Endometrial microvascular endothelial cells (primary cell): ENCODE data around the gene MOV10L1. TPM values are rescaled to one million over a fixed set of nuclear protein-coding genes. Genes with fewer than 3 reads are reported as not detected.

Experiments used
- in situ Hi-C: cut with HindIII; loops from 2 replicates; pipeline ENCODE4 v1.10.0; 2017; ENCODE audit warnings: low sequenced_read_pairs, low pct_unique_long_range_greater_than_20kb; ENCODE audit errors: inconsistent ontology term
- total RNA-seq: library from RNA; depleted of rRNA; stranded (reverse); fragments of >200 nt; gene quantifications from one replicate; pipeline ENCODE4 v1.2.3, GENCODE V29; 2015; ENCODE audit errors: inconsistent ontology term

The MOV10L1 gene
- total RNA-seq, 1 donor from 2014 or later, result 6.1 TPM

DNA sequence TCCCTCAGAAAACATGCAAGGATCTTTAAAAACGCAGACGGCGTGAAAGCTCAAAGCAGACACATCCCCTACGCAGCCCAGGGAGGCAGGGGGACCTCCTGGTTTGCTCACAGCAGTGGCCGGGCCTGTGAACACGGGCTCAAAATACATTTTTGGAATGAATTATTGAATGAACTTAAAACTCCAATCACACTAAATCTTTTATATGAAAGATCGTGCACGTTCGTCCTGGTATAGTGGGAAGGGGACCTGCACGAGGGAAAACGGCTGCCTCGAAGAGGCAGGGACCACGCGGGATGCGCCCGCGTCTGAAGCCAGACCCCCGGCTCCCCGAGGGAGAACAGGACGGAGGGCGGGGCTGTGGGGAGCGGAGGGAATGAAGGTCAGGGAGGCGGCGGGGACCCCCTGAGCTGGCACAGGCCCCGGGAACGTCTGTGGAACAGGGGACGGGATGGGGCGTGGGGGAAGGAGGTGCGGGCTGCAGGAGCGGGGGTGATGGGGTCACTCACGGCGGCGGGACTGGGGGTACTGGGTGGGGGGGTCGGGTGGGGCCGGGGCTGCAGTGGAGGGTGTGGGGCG is 79.5 kb downstream of the MOV10L1 start:
- in situ Hi-C loops, result no loop called here

GRCh38 chr22:50169774-50170341 is 80.1 kb downstream of the MOV10L1 start:
- in situ Hi-C loops, result no loop called here

GRCh38 chr22:50170453-50171318 is 80.9 kb downstream of the MOV10L1 start, which contains the start of gene PANX2:
Gene PANX2 (plus strand): TSS chr22:50170731. CDS start chr22:50170731, 0 bp downstream.
- in situ Hi-C loops, result no loop called here

- in situ Hi-C loops, result no loop called here
These were observed 81.6 kb downstream of the MOV10L1 start for GRCh38 chr22:50171319-50171964.

- in situ Hi-C loops, result no loop called here
These were observed 82.2 kb downstream of the MOV10L1 start for GRCh38 chr22:50171965-50172421.

- in situ Hi-C loops, result no loop called here
These were observed 83.6 kb downstream of the MOV10L1 start for GRCh38 chr22:50173311-50173982.

- in situ Hi-C loops, result no loop called here
These were observed 84.2 kb downstream of the MOV10L1 start for GRCh38 chr22:50173983-50174355.

DNA sequence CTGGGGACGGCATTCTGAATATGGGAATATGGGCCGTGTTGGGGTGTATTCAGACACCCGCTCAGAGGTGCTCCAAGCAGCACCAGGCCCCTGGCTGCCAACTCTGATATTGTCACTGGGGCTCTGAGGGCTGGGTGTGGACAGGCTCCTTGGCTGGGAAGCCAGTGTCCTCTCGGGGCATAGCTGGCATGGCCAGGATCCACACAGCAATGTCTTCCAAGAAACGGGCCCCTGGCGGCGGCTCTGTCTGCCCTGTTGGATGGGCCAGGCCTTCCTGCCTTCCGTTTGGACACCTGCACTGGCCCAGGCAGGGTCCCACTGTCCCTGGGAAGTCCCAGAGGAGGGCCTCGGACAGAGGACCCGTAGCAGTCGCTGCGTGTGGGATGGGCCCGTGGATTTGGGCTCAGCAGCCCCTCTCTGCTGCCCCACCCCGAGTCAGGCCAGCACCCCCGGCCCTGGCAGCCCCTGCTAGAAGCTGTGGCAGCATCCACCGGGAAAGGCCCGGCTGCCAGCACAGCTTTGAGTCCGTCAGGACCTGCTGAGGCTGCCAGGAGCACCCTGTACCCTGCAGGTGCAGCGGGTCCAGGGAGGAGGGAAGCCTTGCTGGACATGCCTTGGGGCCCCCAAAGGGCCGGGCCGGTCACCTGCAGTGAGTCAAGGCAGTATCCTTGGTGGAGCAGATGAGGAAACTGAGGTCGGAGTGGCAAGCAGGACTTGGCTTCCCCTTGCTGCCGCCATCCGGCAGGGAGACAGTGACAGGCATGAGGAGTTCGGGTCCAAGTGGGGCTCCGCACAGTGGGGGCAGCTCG is 84.8 kb downstream of the MOV10L1 start:
- in situ Hi-C loops, result no loop called here

GRCh38 chr22:50175191-50175461 is 85.3 kb downstream of the MOV10L1 start:
- in situ Hi-C loops, result no loop called here

DNA sequence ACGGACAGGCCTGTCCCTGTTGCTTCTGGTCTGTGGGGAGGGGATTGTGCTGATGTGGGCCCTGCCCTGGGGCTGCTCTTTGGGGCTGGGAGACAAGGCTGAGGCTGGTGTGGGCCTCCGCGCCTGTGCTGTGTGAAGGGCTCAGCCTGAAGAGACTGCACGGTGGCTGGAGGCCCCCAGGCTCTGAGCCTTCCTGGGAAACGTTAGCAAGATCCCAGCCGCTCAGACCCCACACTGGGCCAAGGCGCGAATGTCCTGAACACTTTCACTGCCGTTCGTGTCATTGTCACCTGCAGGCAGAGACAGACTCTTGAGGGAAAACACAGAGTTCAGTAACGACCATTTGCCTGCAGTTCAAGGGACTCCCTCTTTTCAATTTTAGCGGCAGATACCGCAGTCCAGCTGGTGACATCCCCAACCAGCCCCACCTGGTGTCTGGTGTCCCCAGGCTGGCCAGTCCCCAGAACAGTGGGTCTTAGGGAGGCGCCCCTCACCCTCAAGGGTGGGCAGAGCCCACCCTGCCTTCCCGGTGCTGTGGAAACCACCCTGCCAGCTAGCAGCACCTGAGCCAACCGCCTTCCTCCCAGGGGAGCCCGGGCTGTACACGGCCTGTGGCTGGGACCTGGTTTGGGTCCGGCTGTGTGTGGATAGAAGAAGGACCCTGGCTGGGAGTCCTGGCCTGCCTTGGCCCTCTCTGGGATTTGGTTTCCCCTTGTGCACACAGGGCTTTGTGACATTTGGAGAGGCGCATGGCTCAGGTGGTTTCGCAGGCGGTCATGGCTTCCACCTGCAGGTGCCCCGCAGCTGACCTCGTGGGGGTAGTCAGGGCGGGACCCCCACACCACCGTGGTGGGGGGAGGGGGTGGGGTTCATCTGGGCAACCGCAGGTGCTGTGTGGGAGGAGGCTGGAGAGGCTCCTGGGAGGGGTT is 86.4 kb downstream of the MOV10L1 start:
- in situ Hi-C loops, result no loop called here

GRCh38 chr22:50176850-50177536 is 87.2 kb downstream of the MOV10L1 start:
- in situ Hi-C loops, result no loop called here

GRCh38 chr22:50177537-50178470 is 88.0 kb downstream of the MOV10L1 start:
- in situ Hi-C loops, result no loop called here

GRCh38 chr22:50178471-50178864 is 88.7 kb downstream of the MOV10L1 start:
- in situ Hi-C loops, result no loop called here

DNA sequence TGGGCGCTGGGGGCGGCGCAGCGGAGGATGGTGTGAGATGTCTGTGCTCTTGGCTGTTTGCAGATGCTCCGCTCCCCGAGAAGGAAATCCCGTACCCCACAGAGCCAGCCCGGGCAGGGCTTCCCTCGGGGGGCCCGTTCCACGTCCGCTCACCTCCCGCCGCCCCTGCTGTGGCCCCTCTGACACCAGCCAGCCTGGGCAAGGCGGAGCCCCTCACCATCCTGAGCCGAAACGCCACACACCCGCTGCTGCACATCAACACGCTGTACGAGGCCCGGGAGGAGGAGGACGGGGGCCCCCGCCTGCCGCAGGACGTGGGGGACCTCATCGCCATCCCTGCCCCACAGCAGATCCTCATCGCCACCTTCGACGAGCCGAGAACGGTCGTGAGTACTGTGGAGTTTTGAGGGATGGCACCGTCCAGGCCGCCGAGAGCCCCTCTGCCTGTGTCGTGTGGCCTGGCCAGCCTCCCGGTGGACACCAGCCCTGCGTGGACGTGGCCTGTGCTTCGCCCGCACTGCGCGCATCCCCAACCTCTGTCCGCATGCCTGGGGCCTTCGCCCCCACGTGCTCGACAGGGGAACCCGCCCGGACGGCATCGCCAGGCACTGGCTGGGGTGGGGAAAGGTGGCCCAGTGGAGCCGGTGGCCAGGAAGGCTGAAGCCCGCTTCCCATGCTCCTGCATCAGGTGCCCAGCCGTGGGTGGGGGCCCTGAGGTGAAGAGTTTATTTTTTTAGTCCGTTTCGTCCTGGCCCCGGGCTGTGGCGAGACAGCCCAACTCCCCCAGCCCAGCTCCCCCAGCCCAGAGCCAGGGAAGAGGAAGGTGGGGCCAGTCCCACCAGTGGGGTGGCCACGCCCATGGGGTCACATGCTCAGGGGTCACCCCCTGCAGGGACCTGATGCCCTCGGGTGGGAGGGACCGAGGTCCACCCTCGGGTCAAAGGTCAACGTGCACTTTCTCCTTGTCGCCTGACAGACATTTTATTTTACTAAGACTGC is 89.4 kb downstream of the MOV10L1 start:
- in situ Hi-C loops, result no loop called here
